ENCODE results near the gene KRTAP5-10.

DNA sequence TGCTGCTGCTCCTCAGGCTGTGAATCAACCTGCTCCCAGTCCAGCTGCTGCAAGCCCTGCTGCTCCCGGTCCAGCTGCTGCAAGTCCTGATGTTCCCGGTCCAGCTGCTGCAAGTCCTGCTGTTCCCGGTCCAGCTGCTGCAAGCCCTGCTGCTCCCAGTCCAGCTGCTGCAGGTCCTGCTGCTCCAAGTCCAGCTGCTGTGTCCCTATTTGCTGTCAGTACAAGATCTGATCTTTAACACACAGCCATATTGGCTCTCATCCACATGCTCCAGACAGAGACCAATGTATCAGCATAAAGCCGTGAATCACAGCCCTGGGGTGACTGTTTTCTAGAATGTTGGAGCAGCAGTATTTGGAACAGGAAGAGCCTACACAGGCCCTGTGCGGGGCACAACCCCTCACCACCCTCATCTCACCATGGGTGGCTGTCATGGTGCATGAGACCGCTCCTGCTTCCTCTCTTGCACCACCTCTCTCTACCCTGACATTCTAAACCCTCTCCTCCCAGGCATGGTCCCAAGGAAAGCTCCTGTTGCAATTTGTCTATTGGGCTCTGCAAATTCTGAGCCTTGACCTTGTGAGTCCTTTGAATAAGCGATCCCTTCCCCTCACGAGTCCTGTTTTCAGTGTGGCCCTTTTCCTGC, 3.5 kb downstream of the KRTAP5-10 start:
- TF ChIP-seq, protein P1, sequence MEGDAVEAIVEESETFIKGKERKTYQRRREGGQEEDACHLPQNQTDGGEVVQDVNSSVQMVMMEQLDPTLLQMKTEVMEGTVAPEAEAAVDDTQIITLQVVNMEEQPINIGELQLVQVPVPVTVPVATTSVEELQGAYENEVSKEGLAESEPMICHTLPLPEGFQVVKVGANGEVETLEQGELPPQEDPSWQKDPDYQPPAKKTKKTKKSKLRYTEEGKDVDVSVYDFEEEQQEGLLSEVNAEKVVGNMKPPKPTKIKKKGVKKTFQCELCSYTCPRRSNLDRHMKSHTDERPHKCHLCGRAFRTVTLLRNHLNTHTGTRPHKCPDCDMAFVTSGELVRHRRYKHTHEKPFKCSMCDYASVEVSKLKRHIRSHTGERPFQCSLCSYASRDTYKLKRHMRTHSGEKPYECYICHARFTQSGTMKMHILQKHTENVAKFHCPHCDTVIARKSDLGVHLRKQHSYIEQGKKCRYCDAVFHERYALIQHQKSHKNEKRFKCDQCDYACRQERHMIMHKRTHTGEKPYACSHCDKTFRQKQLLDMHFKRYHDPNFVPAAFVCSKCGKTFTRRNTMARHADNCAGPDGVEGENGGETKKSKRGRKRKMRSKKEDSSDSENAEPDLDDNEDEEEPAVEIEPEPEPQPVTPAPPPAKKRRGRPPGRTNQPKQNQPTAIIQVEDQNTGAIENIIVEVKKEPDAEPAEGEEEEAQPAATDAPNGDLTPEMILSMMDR (conservative IDR thresholded peaks at IDR 0.05 in 1 of 2, IDR thresholded peaks at IDR 0.05 in 1 of 2; ENCODE audit: low read depth in 1 of 2, low read length in 2 of 2), result no peak
- no peak for TF ChIP-seq EZH2 (IDR thresholded peaks at IDR 0.05; ENCODE audit: low read length, missing control alignments)

Measured in fibroblast of lung (primary cell).